Measurements from ENCODE around the gene TIAM1.

The TIAM1 gene

GRCh38 chr21:31289702-31290101, 54.4 kb downstream of the TIAM1 start:
- TF ChIP-seq, protein P1, sequence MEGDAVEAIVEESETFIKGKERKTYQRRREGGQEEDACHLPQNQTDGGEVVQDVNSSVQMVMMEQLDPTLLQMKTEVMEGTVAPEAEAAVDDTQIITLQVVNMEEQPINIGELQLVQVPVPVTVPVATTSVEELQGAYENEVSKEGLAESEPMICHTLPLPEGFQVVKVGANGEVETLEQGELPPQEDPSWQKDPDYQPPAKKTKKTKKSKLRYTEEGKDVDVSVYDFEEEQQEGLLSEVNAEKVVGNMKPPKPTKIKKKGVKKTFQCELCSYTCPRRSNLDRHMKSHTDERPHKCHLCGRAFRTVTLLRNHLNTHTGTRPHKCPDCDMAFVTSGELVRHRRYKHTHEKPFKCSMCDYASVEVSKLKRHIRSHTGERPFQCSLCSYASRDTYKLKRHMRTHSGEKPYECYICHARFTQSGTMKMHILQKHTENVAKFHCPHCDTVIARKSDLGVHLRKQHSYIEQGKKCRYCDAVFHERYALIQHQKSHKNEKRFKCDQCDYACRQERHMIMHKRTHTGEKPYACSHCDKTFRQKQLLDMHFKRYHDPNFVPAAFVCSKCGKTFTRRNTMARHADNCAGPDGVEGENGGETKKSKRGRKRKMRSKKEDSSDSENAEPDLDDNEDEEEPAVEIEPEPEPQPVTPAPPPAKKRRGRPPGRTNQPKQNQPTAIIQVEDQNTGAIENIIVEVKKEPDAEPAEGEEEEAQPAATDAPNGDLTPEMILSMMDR (IDR thresholded peaks at IDR 0.05; ENCODE audit: borderline replicate concordance, extremely low read depth, low read length, poor library complexity, severe bottlenecking): no peak
- no peak for TF ChIP-seq EZH2 (IDR thresholded peaks at IDR 0.05; ENCODE audit: borderline replicate concordance, low read depth, low read length, severe bottlenecking)
- no peak overlapping the region for H3K27ac ChIP-seq (ENCODE audit: low read length)
- H3K4me3 ChIP-seq (ENCODE audit: low read depth in 1 of 2, low read length in 2 of 2): no peak overlapping the region
- H2AFZ ChIP-seq (ENCODE audit: low read depth, low read length): no peak overlapping the region
- no peak overlapping the region for H3K9ac ChIP-seq (ENCODE audit: low read depth, low read length)
- no peaks in the 10 kb centered on the region for H3K4me1 ChIP-seq (ENCODE audit: insufficient read depth, low read length)
- no peaks in the 10 kb centered on the region for H3K79me2 ChIP-seq (ENCODE audit: insufficient read depth, low read length)
- H4K20me1 ChIP-seq (ENCODE audit: insufficient read depth, low read length): no peaks in the 10 kb centered on the region
- H3K9me3 ChIP-seq (ENCODE audit: insufficient read depth, low read length, severe bottlenecking): no peaks in the 10 kb centered on the region
- no peak overlapping the region for H3K4me2 ChIP-seq (ENCODE audit: insufficient read depth, low read length)
- ATAC-seq (ENCODE audit: insufficient read depth, low read depth) (no peak), DNase-seq (no peak)
- H3K36me3 ChIP-seq (ENCODE audit: insufficient read depth, low read length): no peaks in the 10 kb centered on the region
- H3K27me3 ChIP-seq (ENCODE audit: insufficient read depth, low read length, poor library complexity): no peaks in the 10 kb centered on the region

DNA sequence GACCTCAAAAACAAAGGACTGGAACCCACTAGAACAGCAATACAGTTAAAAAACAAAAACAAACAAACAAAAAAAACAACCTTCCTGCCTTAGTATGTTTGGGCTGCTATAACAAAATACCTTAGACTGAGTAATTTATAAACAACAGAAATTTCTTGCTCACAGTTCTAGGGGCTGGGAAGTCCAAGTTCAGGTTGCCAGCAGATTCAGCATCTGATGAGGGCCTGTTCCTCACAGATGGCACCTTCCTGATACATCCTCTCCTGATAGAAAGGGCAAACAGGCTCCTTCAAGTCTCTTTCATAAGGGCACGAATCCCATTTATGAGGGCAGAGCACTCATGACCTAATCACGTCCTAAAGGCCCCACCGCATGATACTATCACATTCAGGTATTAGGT, 55.9 kb downstream of the TIAM1 start:
- Histone ChIP-seq H3K4me3 (ENCODE audit: low read depth in 1 of 2, low read length in 2 of 2) (no peak overlapping the region), H2AFZ (ENCODE audit: low read depth, low read length) (no peak overlapping the region), H3K36me3 (ENCODE audit: insufficient read depth, low read length) (no peaks in the 10 kb centered on the region), H3K4me1 (ENCODE audit: insufficient read depth, low read length) (no peaks in the 10 kb centered on the region), H3K27ac (ENCODE audit: low read length) (no peak overlapping the region), H3K9me3 (ENCODE audit: insufficient read depth, low read length, severe bottlenecking) (no peaks in the 10 kb centered on the region), H4K20me1 (ENCODE audit: insufficient read depth, low read length) (no peaks in the 10 kb centered on the region), H3K9ac (ENCODE audit: low read depth, low read length) (no peak overlapping the region), H3K27me3 (ENCODE audit: insufficient read depth, low read length, poor library complexity) (no peaks in the 10 kb centered on the region), H3K79me2 (ENCODE audit: insufficient read depth, low read length) (no peaks in the 10 kb centered on the region), H3K4me2 (ENCODE audit: insufficient read depth, low read length) (no peak overlapping the region)
- ATAC-seq (ENCODE audit: insufficient read depth, low read depth) (no peak), DNase-seq (no peak)
- TF ChIP-seq, protein P1 (IDR thresholded peaks at IDR 0.05; ENCODE audit: borderline replicate concordance, extremely low read depth, low read length, poor library complexity, severe bottlenecking): no peak
- no peak for TF ChIP-seq EZH2 (IDR thresholded peaks at IDR 0.05; ENCODE audit: borderline replicate concordance, low read depth, low read length, severe bottlenecking)

DNA sequence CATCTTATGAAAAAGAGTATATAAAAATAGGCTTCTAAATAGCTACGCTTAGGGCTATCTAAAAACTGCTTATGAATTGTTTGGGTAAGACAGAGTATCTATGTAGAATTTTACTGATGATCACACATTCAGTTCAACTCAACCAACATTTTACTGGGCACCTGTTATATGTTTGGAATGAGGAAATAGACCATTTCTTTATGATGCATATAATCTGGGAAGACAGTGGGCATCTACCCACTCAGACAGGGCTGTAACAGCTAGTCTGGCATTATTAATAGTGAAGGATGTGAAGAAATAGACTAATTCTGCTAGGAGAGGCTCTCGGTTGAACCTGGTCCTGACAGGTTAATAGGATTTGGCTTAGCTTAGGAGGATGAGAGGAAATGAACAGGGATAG, 56.9 kb downstream of the TIAM1 start:
- Histone ChIP-seq H3K27me3 (ENCODE audit: insufficient read depth, low read length, poor library complexity) (no peaks in the 10 kb centered on the region), H3K9ac (ENCODE audit: low read depth, low read length) (no peak overlapping the region), H3K79me2 (ENCODE audit: insufficient read depth, low read length) (no peaks in the 10 kb centered on the region), H3K4me3 (ENCODE audit: low read depth in 1 of 2, low read length in 2 of 2) (no peak overlapping the region), H3K9me3 (ENCODE audit: insufficient read depth, low read length, severe bottlenecking) (no peaks in the 10 kb centered on the region), H4K20me1 (ENCODE audit: insufficient read depth, low read length) (no peaks in the 10 kb centered on the region), H2AFZ (ENCODE audit: low read depth, low read length) (no peak overlapping the region), H3K4me1 (ENCODE audit: insufficient read depth, low read length) (no peaks in the 10 kb centered on the region), H3K36me3 (ENCODE audit: insufficient read depth, low read length) (no peaks in the 10 kb centered on the region), H3K4me2 (ENCODE audit: insufficient read depth, low read length) (no peak overlapping the region), H3K27ac (ENCODE audit: low read length) (no peak overlapping the region)
- DNase-seq (no peak), ATAC-seq (ENCODE audit: insufficient read depth, low read depth) (no peak)
- no peak for TF ChIP-seq EZH2 (IDR thresholded peaks at IDR 0.05; ENCODE audit: borderline replicate concordance, low read depth, low read length, severe bottlenecking)
- TF ChIP-seq, protein P1 (IDR thresholded peaks at IDR 0.05; ENCODE audit: borderline replicate concordance, extremely low read depth, low read length, poor library complexity, severe bottlenecking): no peak

GRCh38 chr21:31286621-31287020, 57.4 kb downstream of the TIAM1 start:
- H3K9ac ChIP-seq (ENCODE audit: low read depth, low read length): no peak overlapping the region
- H3K4me3 ChIP-seq (ENCODE audit: low read depth in 1 of 2, low read length in 2 of 2): no peak overlapping the region
- no peaks in the 10 kb centered on the region for H3K9me3 ChIP-seq (ENCODE audit: insufficient read depth, low read length, severe bottlenecking)
- no peaks in the 10 kb centered on the region for H3K36me3 ChIP-seq (ENCODE audit: insufficient read depth, low read length)
- H3K79me2 ChIP-seq (ENCODE audit: insufficient read depth, low read length): no peaks in the 10 kb centered on the region
- no peak overlapping the region for H3K4me2 ChIP-seq (ENCODE audit: insufficient read depth, low read length)
- H4K20me1 ChIP-seq (ENCODE audit: insufficient read depth, low read length): no peaks in the 10 kb centered on the region
- no peaks in the 10 kb centered on the region for H3K4me1 ChIP-seq (ENCODE audit: insufficient read depth, low read length)
- ATAC-seq (ENCODE audit: insufficient read depth, low read depth) (no peak), DNase-seq (no peak)
- no peak overlapping the region for H2AFZ ChIP-seq (ENCODE audit: low read depth, low read length)
- no peaks in the 10 kb centered on the region for H3K27me3 ChIP-seq (ENCODE audit: insufficient read depth, low read length, poor library complexity)
- no peak for TF ChIP-seq EZH2 (IDR thresholded peaks at IDR 0.05; ENCODE audit: borderline replicate concordance, low read depth, low read length, severe bottlenecking)
- TF ChIP-seq, protein P1 (IDR thresholded peaks at IDR 0.05; ENCODE audit: borderline replicate concordance, extremely low read depth, low read length, poor library complexity, severe bottlenecking): no peak
- H3K27ac ChIP-seq (ENCODE audit: low read length): no peak overlapping the region

Measured in DND-41 (cell line).